NOMO-1 treated with DMSO at 0.1 percent for 48 hours (cell line): Measurements from ENCODE around the gene ATP7B.

Experiments used
- DNase-seq: peaks from one replicate; lab custom pipeline; 2025; ENCODE audit not compliant: unreplicated experiment; lab: John Stamatoyannopoulos, UW

ATP7B gene

GRCh38 chr13:51900471-51900870 lies 110.8 kb downstream of the ATP7B start:
- no peak for DNase-seq

- peak; percentile 31 for DNase-seq
These were observed 115.1 kb downstream of the ATP7B start for GRCh38 chr13:51895906-51896888.

GRCh38 chr13:51894239-51894638 lies 117.0 kb downstream of the ATP7B start:
- DNase-seq: no peak

GRCh38 chr13:51892657-51893056 lies 118.6 kb downstream of the ATP7B start:
- no peak for DNase-seq

- no peak for DNase-seq
These were observed 123.8 kb downstream of the ATP7B start for GRCh38 chr13:51887468-51887867.

DNA sequence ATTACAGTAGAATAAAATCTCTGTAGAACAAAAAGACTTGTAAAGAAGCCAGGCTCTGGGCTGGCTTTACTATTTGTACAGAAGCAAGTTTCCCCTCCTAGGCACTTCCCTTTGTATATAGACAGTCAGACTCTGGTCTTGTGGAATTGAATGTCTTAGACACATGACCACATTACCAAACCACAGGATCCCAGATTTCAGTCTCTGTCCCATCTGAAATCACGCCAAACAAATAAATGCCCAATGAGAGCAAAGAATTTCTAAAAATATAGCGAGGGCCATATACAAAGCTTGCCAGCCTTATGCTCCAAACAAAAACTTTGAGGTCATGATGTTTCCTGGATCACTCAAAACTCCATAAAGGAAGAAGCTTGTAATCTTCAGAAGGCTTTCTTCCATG lies 125.6 kb downstream of the ATP7B start:
- no peak for DNase-seq

- no peak for DNase-seq
These were observed 128.0 kb downstream of the ATP7B start for GRCh38 chr13:51883226-51883600.
